ENCODE measurements around the gene NUCKS1. TPM values are rescaled to one million over a fixed set of nuclear protein-coding genes. Genes with fewer than 3 reads are reported as not detected.

Gene NUCKS1
- total and polyA plus RNA-seq, 2 of the 8 experiments (the other 6 are each of a cell fraction or from before 2014, with no cell fraction given), result 126 to 461 TPM

DNA sequence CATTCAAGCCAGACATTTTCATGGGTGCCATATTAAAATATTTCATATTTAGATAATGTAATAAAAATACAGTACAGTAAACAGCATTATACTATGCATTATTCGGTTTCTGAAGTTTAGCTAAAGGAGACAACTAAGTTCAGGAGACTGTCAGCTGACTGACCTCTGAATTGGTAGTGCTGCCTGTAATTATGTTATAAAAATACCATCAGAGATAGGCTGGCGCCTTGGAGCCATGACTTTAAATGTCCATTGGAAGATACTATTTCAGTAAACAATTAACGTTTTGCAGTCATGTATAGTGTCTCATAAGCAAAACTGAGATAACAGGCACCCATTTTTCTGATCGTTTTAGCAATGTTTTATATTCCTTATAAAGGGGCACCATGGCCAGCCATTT lies 36.6 kb upstream of the NUCKS1 start (continued):
- TF ChIP-seq, protein P1, sequence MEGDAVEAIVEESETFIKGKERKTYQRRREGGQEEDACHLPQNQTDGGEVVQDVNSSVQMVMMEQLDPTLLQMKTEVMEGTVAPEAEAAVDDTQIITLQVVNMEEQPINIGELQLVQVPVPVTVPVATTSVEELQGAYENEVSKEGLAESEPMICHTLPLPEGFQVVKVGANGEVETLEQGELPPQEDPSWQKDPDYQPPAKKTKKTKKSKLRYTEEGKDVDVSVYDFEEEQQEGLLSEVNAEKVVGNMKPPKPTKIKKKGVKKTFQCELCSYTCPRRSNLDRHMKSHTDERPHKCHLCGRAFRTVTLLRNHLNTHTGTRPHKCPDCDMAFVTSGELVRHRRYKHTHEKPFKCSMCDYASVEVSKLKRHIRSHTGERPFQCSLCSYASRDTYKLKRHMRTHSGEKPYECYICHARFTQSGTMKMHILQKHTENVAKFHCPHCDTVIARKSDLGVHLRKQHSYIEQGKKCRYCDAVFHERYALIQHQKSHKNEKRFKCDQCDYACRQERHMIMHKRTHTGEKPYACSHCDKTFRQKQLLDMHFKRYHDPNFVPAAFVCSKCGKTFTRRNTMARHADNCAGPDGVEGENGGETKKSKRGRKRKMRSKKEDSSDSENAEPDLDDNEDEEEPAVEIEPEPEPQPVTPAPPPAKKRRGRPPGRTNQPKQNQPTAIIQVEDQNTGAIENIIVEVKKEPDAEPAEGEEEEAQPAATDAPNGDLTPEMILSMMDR (IDR thresholded peaks at IDR 0.05; ENCODE audit: control extremely low read depth in 1 of 3, insufficient read depth in 1 of 3, low read depth in 1 of 3, low read length in 3 of 3), result no peak
- TF ChIP-seq, protein P2, sequence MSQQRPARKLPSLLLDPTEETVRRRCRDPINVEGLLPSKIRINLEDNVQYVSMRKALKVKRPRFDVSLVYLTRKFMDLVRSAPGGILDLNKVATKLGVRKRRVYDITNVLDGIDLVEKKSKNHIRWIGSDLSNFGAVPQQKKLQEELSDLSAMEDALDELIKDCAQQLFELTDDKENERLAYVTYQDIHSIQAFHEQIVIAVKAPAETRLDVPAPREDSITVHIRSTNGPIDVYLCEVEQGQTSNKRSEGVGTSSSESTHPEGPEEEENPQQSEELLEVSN (IDR thresholded peaks at IDR 0.05), result no peak
- no peak for TF ChIP-seq JUN (IDR thresholded peaks at IDR 0.05; ENCODE audit: low read depth, low read length)
- TF ChIP-seq, protein P3, sequence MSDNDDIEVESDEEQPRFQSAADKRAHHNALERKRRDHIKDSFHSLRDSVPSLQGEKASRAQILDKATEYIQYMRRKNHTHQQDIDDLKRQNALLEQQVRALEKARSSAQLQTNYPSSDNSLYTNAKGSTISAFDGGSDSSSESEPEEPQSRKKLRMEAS (IDR thresholded peaks at IDR 0.05), result no peak
- no peak for TF ChIP-seq KDM5A (IDR thresholded peaks at IDR 0.05; ENCODE audit: low read length)

Data from H1 (cell line).